Neural cell (in vitro differentiated cells): ENCODE data around the gene TENT5C. TPM values are rescaled to one million over a fixed set of nuclear protein-coding genes. Genes with fewer than 3 reads are reported as not detected.

Experiments
- H2AFZ ChIP-seq: fragments of 200-600, 300-800 bp; sonication (generic), shearing (Covaris generic); 2 replicates; pipeline ENCODE4 v1.6.0; 2014; ENCODE audit warnings: low read depth, mild to moderate bottlenecking, antibody characterized with exemption, low read length, moderate library complexity
- H3F3A ChIP-seq: fragments of 200-600 bp; shearing (Covaris generic); 2 replicates; pipeline ENCODE4 v1.6.1; 2016; ENCODE audit warnings: mild to moderate bottlenecking, moderate library complexity, mixed read lengths, antibody characterized with exemption, low read length; ENCODE audit not compliant: insufficient read depth, poor library complexity, severe bottlenecking
- H3K27ac ChIP-seq: fragments of 200-600, 300-800 bp; sonication (generic), shearing (Covaris generic); 2 replicates; pipeline ENCODE4 v1.5.1; 2014; ENCODE audit warnings: mild to moderate bottlenecking, low read length, moderate library complexity
- H3K27me3 ChIP-seq: fragments of 300-800, 200-600 bp; sonication (generic), shearing (Covaris generic); 2 replicates; pipeline ENCODE4 v1.6.0; 2014; ENCODE audit warnings: mild to moderate bottlenecking, low read depth, low read length, moderate library complexity; ENCODE audit not compliant: insufficient read depth
- H3K36me3 ChIP-seq: fragments of 300-800, 200-600 bp; sonication (generic), shearing (Covaris generic); 2 replicates; pipeline ENCODE4 v1.5.1; 2014; ENCODE audit warnings: mild to moderate bottlenecking, antibody characterized with exemption, low read length, moderate library complexity; ENCODE audit not compliant: insufficient read depth
- H3K4me2 ChIP-seq: fragments of 300-800, 200-600 bp; sonication (generic), shearing (Covaris generic); 2 replicates; pipeline ENCODE4 v1.6.0; 2014; ENCODE audit warnings: mild to moderate bottlenecking, low read length
- H3K4me3 ChIP-seq: fragments of 300-800, 200-600 bp; sonication (generic), shearing (Covaris generic); 2 replicates; pipeline ENCODE4 v1.5.1; 2014; ENCODE audit warnings: mild to moderate bottlenecking, low read length, moderate library complexity
- H3K79me2 ChIP-seq: fragments of 200-600 bp; shearing (Covaris generic); replicated peaks from 2 replicates; pipeline ENCODE4 v1.6.0; 2014; ENCODE audit warnings: mild to moderate bottlenecking, low read length, moderate library complexity; ENCODE audit not compliant: insufficient read depth
- H3K9ac ChIP-seq: fragments of 300-800, 200-600 bp; sonication (generic), shearing (Covaris generic); 2 replicates; pipeline ENCODE4 v1.6.1; 2016; ENCODE audit warnings: mild to moderate bottlenecking, low read length, mixed read lengths
- H3K9me2 ChIP-seq: fragments of 200-600 bp; shearing (Covaris generic); 2 replicates; pipeline ENCODE4 v1.6.1; 2016; ENCODE audit warnings: mild to moderate bottlenecking, low read length, mixed read lengths; ENCODE audit not compliant: insufficient read depth
- H3K9me3 ChIP-seq: fragments of 200-600, 300-800 bp; sonication (generic), shearing (Covaris generic); 2 replicates; pipeline ENCODE4 v1.6.1; 2016; ENCODE audit warnings: mild to moderate bottlenecking, mixed run types, low read length, moderate library complexity, mixed read lengths
- H4K20me1 ChIP-seq: fragments of 200-600 bp; shearing (Covaris generic); 2 replicates; pipeline ENCODE4 v1.6.1; 2016; ENCODE audit warnings: mild to moderate bottlenecking, mixed run types; ENCODE audit not compliant: insufficient read depth
- CTCF ChIP-seq: fragments of 450-650 bp; IDR thresholded peaks from 2 replicates; pipeline ENCODE4 v1.5.1; 2014; ENCODE audit warnings: antibody characterized with exemption, mild to moderate bottlenecking, moderate library complexity; ENCODE audit not compliant: poor library complexity, severe bottlenecking
- EP300 ChIP-seq: fragments of 450-650 bp; conservative IDR thresholded peaks from 2 replicates; pipeline ENCODE4 v1.6.1; 2014; ENCODE audit warnings: antibody characterized with exemption, mild to moderate bottlenecking, moderate library complexity; ENCODE audit not compliant: poor library complexity, severe bottlenecking
- EZH2 ChIP-seq: fragments of 200-600, 300-800 bp; shearing (Covaris generic), sonication (generic); IDR thresholded peaks from 2 replicates; pipeline ENCODE4 v1.6.1; 2014; ENCODE audit warnings: antibody characterized with exemption, low read length, borderline replicate concordance, mild to moderate bottlenecking; ENCODE audit not compliant: insufficient read depth, poor library complexity, severe bottlenecking
- MXI1 ChIP-seq: fragments of 450-650 bp; conservative IDR thresholded peaks from 2 replicates; pipeline ENCODE4 v1.6.1; 2014; ENCODE audit warnings: antibody characterized with exemption, mild to moderate bottlenecking; ENCODE audit not compliant: poor library complexity, severe bottlenecking
- POLR2AphosphoS5 ChIP-seq: IDR thresholded peaks from 2 replicates; pipeline ENCODE4 v1.6.1; 2012
- RAD21 ChIP-seq: fragments of 450-650 bp; conservative IDR thresholded peaks from 2 replicates; pipeline ENCODE4 v1.6.1; 2014; ENCODE audit warnings: antibody characterized with exemption, mild to moderate bottlenecking, moderate library complexity
- REST ChIP-seq: IDR thresholded peaks from 2 replicates; pipeline ENCODE4 v1.6.1; 2012; ENCODE audit warnings: borderline replicate concordance
- SMC3 ChIP-seq: fragments of 450-650 bp; conservative IDR thresholded peaks from 2 replicates; pipeline ENCODE4 v1.6.1; 2014; ENCODE audit warnings: antibody characterized with exemption, mild to moderate bottlenecking, moderate library complexity; ENCODE audit not compliant: poor library complexity
- TAF1 ChIP-seq: IDR thresholded peaks from 2 replicates; pipeline ENCODE4 v1.6.1; 2012; ENCODE audit warnings: low read depth
- polyA plus RNA-seq: library from polyadenylated mRNA; depleted of rRNA; stranded (reverse); fragments of >200 nt; gene quantifications from 2 replicates; pipeline ENCODE4 v1.2.3, GENCODE V29; 2014

Gene TENT5C
- polyA plus RNA-seq, 1 donor from 2014 or later = 0.05 TPM

GRCh38 chr1:117581391-117581943 is 24.4 kb upstream of the TENT5C start:
- Histone ChIP-seq H3K27me3 (no peaks in the 10 kb centered on the region), H3K36me3 (no peaks in the 10 kb centered on the region), H3K9me3 (no peaks in the 10 kb centered on the region), H3K4me3 (no peak overlapping the region), H3K9me2 (no peaks in the 10 kb centered on the region), H3K79me2 (no peaks in the 10 kb centered on the region), H3K9ac (no peak overlapping the region), H3K4me2 (no peak overlapping the region), H3K27ac (no peak overlapping the region), H2AFZ (no peak overlapping the region), H4K20me1 (no peaks in the 10 kb centered on the region), H3F3A (no peaks in the 10 kb centered on the region)
- TF ChIP-seq EZH2 (no peak), SMC3 (no peak), TAF1 (no peak), CTCF (no peak), RAD21 (no peak), MXI1 (no peak), EP300 (no peak), REST (no peak), POLR2AphosphoS5 (no peak)

- no peak overlapping the region for H3K4me2 ChIP-seq
- H2AFZ ChIP-seq = no peak overlapping the region
- H3K27me3 ChIP-seq = no peaks in the 10 kb centered on the region
- H3F3A ChIP-seq = no peaks in the 10 kb centered on the region
- H3K9me3 ChIP-seq = no peaks in the 10 kb centered on the region
- H3K4me3 ChIP-seq = no peak overlapping the region
- no peak for TF ChIP-seq CTCF
- no peak for TF ChIP-seq EZH2
- no peak for TF ChIP-seq REST
- H3K27ac ChIP-seq = no peak overlapping the region
- no peaks in the 10 kb centered on the region for H3K36me3 ChIP-seq
- H3K79me2 ChIP-seq = no peaks in the 10 kb centered on the region
- H3K9me2 ChIP-seq = no peaks in the 10 kb centered on the region
- H4K20me1 ChIP-seq = no peaks in the 10 kb centered on the region
- H3K9ac ChIP-seq = no peak overlapping the region
Measured at GRCh38 chr1:117582451-117582850, 23.4 kb upstream of the TENT5C start.
